ENCODE measurements around the gene EEPD1.
"Not testable (repeated sequence)": the region's sequence is repeated elsewhere in the genome, so short reads cannot be mapped to it uniquely, and the experiment has no call there.

The EEPD1 gene

DNA sequence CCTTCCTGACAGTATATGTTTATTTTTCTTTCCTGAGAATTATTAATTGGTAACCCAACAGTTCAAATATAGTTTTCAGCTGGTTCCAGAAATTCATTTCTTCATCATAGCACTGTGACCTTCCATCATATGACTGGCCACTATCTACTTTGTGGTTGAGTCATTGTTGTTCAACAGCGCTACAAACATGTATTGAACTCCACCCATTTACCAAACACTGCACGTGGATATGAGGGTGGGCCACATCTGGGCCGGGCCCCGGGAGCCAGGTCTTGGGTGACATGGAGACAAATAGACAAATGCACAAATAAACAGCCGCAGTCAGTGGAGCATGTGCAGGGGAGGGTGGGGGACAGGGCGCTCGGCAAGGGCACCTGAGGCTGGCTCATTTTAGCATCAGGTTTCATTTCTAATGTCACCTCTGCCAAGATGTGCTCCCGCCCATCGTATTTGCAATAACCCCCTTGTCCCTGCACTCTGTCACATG, 24.0 kb upstream of the EEPD1 start:
- no peak for DNase-seq

DNA sequence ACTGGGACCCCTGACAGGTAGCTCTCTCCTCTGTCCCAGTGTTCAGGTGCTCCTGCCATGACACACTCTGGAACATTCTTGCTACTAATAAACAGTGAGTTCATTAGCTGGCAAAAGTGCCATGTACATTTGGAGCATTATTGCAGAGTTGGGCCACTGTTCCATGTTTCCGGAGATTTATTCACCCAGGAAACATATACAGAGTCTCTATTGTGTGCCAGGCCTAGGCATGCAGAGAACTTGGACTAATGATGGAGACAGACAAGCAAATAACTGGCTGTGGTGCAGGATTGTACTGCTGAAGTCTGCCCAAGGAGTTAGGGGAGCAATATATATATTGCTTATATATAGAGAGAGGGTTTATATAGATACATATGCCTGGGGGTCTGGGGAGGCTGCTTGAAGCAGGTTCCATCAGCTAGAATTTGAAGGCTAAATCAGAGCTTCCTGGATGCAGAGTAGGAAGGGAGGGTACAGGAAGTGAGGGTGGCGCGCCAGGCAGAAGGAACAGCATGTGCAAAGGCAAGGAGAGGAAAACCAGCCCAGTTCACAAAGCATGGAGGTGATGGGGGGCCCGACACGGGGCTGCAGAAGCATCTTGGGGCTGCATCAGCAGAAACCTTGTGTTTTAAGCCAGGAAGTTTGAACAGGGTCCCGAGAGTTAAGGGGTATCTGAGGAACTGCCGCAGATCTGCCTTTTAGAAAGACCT, 22.7 kb upstream of the EEPD1 start:
- no peak for DNase-seq

DNA sequence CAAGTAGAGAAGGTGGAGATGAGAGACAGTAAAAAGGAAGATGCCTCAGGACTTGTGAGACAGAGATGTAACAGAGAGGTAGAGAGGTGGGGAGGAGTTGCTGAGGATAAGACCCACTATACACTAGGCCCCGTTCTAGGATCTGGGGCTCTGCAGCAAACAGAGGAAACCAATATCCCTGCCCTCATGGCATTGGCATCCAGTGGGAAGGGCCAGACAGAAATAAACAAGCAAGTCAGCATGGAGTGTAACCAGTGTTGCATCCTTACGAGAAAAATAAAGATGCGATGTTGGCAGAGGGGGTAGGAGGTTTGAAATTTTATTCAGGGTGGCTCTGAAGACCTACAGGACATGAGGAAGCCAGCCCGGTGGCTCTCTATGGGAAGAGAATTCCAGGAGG, 22.0 kb upstream of the EEPD1 start:
- no peak for DNase-seq

DNA sequence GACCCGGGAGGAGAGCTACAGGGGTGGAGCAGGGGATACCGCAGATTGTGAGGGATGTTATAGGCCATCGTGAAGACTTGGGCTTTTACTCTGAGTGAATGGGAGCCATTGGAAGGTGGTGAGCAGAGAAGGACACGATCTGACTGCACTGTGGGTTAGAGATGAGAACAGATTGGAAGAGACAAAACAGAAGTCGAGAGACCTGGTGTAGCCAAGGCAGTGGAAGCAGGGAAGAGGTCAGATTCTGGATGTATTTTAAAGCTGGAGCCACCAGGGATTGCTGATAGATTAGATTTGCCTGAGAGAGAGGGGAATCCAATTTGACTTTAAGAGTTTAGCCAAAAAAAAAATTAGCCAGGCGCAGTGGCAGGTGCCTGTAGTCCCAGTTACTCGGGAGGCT, 21.6 kb upstream of the EEPD1 start:
- DNase-seq = no peak

DNA sequence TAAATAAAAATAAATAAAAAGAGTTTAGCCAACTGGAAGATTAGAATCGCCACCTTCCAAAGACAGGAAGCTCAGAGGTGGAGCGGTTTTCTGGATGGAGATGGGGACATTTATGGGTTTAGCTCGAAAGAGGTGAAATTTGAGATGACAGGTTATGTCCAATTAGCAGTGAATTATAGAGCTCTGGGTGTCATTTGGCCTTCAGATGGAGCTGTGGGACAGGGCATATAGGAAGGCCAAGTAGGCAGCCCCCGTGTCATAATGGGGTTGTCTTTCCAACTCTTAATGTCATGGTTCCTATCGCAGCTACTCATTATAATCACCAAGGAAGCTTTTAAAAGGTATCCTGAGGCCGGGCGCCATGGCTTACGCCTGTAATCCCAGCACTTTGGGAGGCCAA, 21.0 kb upstream of the EEPD1 start:
- peak; percentile 33 for DNase-seq

DNA sequence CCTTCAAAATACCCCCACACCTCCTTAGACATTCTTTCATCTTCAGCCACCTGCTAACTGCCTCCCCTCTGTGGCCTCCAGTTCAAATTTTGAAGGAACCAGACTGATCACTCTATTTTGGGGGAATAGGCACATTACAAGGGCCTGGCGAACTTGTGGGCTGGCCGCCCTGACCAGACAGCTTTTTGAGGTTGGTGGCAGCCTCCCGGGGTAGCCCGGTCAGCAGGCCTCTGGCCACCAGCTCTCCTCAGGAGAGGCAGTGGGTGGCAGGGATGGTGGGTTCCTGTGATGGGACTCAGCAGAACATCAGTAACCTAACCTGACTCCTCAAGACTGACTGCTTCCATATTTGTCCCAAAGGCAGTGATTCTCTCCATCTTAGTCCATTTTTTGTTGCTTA, 17.4 kb upstream of the EEPD1 start:
- DNase-seq = no peak

DNA sequence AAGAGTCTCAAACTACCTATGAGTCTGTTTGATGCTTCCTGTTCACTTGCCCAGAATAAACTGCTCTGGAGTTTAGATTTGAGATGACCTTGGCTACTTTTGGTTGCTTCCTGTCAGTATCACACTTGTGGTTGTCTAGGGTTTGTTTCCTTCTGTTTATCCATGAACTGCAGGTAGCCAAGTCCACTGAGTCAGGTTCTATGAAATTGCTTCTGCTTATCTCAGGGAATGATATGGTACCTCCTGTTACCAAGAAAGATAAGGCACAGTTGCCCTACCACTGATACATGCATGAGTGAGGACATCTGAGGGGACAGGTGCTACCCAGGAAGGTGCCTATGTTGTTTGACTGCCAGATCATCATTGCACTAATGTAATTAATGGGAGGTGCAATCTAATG, 15.8 kb upstream of the EEPD1 start:
- no peak for DNase-seq

DNA sequence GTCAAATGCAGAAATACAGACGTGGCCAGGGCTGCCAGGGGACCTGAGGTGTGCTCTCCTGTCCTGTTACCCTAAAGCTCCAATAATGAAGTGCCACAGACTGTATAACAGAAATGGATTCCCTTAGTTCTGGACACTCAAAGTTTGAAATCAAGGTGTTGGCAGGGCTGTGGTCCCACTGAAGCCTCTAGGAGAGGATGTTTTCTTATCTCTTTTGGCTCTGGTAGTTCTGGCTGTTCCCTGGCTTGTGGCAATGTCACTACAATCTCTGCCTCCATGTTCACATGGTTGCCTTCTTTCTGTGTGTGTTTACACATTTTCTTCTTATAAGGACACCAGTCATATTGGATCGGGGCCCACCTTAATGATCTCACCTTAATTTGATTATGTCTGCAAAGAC, 15.3 kb upstream of the EEPD1 start:
- no peak for DNase-seq

DNA sequence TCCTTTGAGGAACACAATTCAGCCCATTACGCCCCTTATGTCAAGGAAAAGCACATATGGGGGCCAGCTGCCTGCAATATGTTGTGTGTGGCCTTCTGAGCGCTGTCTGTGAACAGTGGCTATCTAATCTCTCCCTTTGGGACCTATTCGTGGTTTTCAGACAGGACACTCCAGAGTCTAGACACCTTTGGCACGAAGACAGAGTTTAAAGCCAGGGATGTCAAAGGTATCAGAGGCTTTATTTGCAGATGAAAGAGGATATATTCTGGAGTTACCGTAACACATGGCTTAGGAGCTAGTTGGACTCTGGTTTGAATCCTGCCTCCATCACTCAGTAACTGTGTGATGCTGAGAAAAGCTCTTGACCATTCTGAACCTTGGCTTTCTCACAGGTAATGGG, 14.8 kb upstream of the EEPD1 start:
- DNase-seq = no peak

DNA sequence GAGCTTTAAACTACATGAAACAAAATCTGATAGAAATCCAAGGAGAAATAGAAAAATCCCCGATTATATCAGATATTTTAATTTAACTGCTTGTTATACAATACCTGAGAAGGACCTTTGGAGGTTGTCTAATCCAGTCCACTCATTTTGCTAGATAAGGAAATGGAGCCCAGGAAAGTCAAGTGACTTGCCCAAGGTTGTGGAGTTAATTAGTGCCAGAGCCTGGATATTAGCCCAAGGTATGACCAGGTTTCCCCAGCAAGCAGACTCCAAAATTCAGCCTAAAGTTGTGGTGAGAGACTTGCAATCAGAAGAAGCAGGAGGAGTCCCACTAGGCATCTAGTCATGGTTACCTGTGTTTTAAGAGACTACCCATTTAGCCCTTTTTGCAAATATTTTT, 11.7 kb upstream of the EEPD1 start:
- no peak for DNase-seq

DNA sequence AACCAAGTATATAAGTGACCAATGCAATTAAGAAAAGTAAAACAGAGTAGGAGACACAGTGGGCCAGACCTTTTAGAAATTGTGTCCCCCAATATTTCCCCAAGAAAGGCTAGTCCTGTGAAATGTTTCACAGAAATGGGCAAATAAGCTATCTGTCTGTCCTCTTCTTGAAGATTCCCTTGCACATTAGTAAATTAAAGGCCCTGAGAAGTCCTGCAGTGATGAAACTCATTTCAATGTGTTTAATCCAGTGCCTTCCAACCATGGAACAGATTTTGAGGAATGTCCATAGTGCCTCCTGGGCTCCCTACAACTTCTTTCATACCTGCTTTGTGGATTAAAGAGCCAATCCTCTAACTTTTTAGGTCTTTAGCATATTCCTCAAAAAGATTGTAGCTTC, 11.2 kb upstream of the EEPD1 start:
- no peak for DNase-seq

DNA sequence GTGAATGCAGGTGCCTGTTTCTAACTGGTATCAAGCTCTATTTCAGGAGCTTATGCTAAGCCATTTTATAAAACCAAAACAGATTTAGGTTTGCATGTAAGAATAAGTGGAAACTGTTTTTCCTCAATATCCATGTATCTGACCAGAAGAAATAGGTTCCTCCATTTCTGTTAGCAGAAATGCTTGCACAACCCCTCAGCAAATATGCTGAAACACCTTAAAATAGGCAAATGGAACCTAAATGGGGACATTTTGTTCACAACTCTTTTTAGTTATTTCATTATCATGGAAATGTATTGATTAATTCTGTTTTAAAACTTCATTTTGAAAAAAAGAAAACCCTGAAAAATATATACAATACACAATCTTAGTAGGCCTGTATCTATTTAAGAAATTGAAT, 8.9 kb upstream of the EEPD1 start:
- DNase-seq = no peak

DNA sequence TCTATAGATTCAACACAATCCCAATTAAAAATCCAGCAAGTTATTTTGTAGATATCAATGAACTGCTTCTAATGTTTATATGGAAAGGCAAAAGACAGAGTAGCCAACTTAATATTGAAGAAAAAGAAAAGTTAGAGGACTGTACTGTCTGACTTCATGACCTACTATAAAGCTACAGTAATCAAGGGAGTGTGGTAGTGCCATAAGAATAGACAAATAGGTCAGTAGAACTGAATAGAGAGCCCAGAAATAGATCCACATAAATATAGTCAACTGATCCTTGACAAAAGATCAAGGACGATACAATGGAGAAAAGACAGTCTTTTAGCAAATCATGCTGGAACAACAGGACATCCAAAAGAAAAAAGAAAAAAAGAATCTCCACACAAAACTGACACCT, 7.4 kb upstream of the EEPD1 start:
- no peak for DNase-seq

DNA sequence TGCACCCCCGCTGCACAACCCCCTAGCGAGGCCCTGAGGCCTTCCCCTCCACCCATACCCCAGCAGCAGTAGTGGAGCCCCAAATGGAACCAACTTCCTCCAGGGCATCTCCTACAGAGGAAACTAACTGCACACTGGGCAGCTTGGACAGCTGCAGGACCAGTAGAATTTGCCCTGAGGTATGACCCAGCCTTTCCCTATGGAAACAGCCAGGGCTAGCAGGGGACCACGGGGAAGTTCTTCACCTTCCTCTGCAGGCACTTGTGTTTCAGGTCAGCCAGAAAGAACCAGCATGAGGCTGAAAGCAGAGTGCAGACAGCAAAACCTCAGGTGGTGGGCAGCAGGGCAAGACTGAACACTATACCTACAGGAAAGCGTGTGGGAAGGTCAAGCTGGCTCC, 5.7 kb upstream of the EEPD1 start:
- no peak for DNase-seq

DNA sequence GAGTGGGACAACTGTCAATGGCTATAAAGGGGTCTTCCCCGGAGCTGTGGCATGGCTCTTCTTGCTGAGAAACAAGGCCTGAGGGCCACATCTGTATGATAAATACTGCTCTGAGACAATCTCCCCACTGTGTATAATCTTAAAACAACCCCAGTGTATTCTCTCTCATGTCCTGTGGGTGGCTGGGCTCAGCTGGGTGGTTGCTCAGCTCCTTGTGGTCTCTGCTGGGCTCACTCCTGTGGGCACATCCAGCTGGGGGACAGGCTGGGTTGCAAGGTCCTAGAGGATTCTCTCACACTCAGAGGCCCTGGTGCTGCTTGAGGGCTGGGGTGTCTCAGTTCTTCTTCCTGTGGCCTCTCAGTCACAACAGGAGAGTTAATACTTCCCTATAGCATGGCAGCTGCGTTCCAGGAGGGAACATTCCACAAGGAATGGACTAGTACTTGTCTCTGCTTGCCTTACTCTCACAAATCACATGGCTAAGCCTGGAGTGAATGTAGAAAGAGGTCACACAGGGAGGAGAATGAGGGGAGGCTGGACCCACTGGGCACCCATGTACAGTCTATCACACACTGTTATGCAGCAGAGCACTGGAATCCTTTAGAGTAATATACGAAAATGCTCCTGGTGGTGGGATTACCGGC, 4.5 kb upstream of the EEPD1 start:
- DNase-seq = no peak

DNA sequence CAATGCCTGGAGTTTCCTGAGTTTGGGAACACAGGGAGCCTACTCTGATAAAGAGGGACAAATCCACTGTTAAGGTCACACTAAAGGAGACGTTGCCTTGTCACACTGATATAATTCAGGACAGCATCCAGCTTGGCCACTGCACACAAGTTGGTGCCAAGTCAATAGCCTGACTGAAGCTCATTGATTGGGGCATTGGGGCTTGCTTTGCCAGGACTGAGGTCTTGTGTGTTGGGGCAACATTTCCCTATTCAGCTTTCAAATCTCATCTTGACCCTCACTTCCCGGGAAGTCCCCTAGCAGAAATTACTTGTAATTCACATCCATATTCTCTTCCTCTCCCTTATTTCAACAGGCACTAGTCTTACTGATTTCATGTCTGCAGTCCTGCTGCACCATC, 3.8 kb upstream of the EEPD1 start:
- not testable (repeated sequence) for DNase-seq

DNA sequence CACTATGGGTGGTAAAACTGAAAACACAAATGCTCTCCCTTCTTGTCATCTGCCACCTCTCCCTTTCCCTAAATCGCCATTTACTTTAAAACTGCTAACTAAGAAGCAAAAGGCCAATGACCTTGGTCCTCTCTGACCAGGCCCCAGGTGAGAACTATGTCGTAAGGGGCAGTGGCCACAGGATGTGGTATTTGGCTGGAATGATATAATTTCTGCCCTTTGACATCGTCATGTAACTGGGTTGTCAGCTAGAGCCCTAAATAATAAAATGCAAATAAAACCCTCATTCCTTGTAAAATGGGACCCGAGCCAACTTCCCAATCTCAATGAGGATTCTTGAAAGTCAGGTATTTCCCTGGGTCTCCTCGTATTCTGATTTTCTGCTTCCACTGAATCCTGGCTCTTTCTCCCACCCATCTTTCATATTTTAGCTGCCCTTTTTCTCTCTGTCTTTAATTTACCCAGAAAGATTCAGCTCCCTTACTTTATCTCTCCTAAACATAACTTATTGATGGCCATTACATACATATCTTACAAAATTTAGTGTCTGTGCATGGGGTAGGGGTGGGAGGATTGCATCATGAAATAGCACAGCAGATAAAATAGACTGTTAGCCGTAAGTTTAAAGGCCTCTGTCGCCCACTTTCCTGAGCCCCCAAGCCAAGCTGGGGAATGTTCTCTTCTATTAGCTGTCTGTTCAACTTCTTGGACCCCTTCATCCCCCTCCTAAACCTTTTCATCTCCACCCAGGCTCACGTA, 3.2 kb upstream of the EEPD1 start:
- no peak for DNase-seq

DNA sequence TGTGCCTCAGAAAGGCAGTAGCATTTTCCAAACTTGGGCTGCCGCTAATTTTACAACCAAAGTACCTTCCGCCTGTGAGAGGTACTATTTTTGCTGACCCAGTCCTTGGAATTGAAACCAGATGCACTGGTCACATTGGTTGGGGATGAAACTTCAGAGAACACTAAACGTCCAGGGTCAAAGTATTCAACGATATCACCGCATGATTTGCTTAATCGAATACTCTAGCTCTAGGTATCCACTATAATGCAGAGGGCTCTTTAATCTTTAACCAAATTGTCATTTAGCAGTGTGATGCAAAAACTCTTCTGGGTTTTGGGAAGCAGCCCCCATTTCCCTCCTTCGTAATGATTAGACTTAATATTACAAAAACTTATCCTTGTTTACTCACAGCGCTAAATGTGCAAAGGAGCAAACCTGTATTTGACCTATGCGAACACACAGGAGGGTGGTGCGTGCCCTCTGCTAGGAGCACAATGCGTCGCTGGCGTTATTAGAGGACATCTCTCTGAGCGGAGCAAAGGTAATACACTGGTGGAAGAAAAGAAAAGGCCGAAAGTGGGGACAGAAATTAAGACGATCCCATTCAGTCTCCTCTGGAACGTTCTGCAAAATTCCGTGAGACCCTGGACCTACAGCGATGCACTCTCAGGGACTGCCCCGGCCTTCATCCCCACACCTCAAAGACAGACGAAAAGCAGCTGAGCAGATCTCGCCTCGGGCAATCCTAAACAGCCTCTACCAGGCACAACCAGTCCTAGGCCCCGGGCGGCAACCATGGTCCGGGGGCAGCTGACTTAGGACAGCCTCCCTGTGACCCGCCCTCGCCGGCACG, 916 bp upstream of the EEPD1 start:
- no peak for DNase-seq

DNA sequence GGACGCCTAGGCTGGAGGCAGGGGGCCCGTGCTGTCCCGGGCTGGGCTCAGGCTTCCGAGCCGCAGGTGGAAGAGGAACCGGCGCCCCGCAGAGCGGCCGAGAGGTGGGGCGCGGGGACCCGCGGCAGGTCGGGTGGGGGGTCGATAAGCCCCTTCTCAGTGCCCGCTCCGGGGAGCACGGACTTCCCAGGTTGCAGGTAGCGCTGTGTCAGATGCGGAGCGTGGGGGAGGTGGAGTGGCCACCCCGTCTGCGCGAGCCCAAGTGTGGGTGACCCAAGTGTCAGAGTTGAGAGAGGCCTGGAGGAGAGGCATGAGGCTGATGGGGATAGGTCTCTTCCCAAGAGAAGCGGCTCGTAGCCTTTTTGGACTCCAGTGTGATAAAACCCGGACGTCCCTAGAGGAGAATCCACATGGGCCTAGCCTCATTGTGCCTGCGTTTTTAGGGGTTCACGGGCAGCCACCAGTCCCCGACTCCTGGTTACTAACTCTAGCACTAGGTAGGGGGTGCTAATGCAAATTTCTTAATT, 580 bp downstream of the EEPD1 start:
- DNase-seq = peak; percentile 32

DNA sequence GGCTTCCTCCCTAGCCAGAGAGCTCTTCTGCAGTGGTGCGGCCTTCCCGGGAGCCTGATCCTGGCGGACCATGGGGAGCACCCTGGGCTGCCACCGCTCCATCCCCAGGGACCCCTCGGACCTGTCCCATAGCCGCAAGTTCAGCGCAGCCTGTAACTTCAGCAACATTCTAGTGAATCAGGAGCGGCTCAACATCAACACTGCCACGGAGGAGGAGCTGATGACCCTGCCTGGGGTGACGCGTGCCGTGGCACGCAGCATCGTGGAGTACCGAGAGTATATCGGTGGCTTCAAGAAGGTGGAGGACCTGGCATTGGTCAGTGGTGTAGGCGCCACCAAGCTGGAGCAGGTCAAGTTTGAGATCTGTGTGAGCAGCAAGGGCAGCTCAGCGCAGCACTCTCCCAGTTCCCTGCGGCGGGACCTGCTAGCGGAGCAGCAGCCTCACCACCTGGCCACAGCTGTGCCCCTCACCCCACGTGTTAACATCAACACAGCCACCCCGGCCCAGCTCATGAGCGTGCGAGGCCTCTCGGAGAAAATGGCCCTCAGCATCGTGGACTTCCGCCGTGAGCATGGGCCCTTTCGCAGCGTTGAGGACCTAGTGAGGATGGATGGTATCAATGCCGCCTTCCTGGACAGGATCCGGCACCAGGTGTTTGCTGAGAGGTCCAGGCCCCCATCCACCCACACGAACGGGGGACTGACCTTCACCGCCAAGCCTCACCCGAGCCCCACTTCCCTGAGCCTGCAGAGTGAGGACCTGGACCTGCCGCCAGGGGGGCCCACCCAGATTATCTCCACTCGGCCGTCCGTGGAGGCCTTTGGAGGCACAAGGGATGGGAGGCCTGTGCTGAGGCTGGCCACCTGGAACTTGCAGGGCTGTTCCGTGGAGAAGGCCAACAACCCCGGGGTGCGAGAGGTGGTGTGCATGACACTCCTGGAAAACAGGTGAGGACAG, 1.5 kb downstream of the EEPD1 start:
- no peak for DNase-seq

DNA sequence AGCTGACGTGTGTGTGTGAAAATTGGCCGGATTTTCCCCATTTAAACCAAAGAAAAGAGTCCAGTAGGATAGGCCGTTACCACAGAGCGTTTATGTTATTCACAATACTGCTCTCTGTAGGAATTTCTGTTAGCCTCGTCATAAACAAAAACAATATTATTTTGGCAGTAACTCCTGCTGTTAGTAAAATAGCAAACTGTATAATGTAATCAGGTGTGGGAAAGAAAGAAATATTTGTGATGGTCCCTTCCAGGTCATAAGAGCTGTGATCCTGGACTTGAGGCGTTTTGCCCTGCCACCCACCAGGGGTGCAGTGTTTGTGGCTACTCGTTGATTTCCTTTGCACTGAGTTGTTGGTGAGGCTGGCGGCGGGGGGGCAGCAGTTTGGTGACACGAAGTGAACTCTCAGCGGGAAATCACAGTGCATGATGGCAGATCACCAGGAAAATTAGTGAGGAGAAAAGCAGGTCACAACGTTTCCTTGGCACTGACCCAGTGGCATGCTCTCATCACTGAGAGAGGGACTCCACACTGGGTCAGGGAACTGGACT, 2.8 kb downstream of the EEPD1 start:
- no peak for DNase-seq

Data from RPMI8226 (cell line).